ENCODE results near the gene ITPKB. TPM values are rescaled to one million over a fixed set of nuclear protein-coding genes. Genes with fewer than 3 reads are reported as not detected.

The ITPKB gene
- polyA plus RNA-seq, 3 donors, result 21.5 to 24.2 (median 21.7) TPM

GRCh38 chr1:226708967-226709396, 30.1 kb downstream of the ITPKB start:
- no peak for DNase-seq (ENCODE audit: low read depth in 3 of 3, low spot score in 2 of 3)

GRCh38 chr1:226708342-226708780, 30.7 kb downstream of the ITPKB start:
- no peak for DNase-seq (ENCODE audit: low read depth in 3 of 3, low spot score in 2 of 3)

- DNase-seq (ENCODE audit: low read depth in 3 of 3, low spot score in 2 of 3), result no peak
Observed at GRCh38 chr1:226706684-226707083, 32.4 kb downstream of the ITPKB start.

GRCh38 chr1:226704169-226704937, 34.7 kb downstream of the ITPKB start:
- no peak for DNase-seq (ENCODE audit: low read depth in 3 of 3, low spot score in 2 of 3)

- DNase-seq (ENCODE audit: low read depth in 3 of 3, low spot score in 2 of 3), result peak in 2 of 3 donors; percentile 47 to 74
Observed at GRCh38 chr1:226702957-226703831, 35.9 kb downstream of the ITPKB start.

- DNase-seq (ENCODE audit: low read depth in 3 of 3, low spot score in 2 of 3), result no peak
Observed at GRCh38 chr1:226702318-226702956, 36.6 kb downstream of the ITPKB start.

- no peak for DNase-seq (ENCODE audit: low read depth in 3 of 3, low spot score in 2 of 3)
Observed at GRCh38 chr1:226700861-226701260, 38.2 kb downstream of the ITPKB start.

GRCh38 chr1:226699166-226699565, 39.9 kb downstream of the ITPKB start:
- no peak for DNase-seq (ENCODE audit: low read depth in 3 of 3, low spot score in 2 of 3)

GRCh38 chr1:226698659-226699058, 40.4 kb downstream of the ITPKB start:
- DNase-seq (ENCODE audit: low read depth in 3 of 3, low spot score in 2 of 3), result no peak

- no peak for DNase-seq (ENCODE audit: low read depth in 3 of 3, low spot score in 2 of 3)
Observed at GRCh38 chr1:226697929-226698544, 41.0 kb downstream of the ITPKB start.

GRCh38 chr1:226697151-226697928, 41.7 kb downstream of the ITPKB start:
- no peak for DNase-seq (ENCODE audit: low read depth in 3 of 3, low spot score in 2 of 3)

- no peak for DNase-seq (ENCODE audit: low read depth in 3 of 3, low spot score in 2 of 3)
Observed at GRCh38 chr1:226696547-226696946, 42.5 kb downstream of the ITPKB start.

- DNase-seq (ENCODE audit: low read depth in 3 of 3, low spot score in 2 of 3), result no peak
Observed at GRCh38 chr1:226695335-226695900, 43.7 kb downstream of the ITPKB start.

GRCh38 chr1:226692823-226693222, 46.3 kb downstream of the ITPKB start:
- DNase-seq (ENCODE audit: low read depth in 3 of 3, low spot score in 2 of 3), result no peak

- no peak for DNase-seq (ENCODE audit: low read depth in 3 of 3, low spot score in 2 of 3)
Observed at GRCh38 chr1:226692051-226692792, 46.9 kb downstream of the ITPKB start.

GRCh38 chr1:226691247-226691646, 47.8 kb downstream of the ITPKB start:
- DNase-seq (ENCODE audit: low read depth in 3 of 3, low spot score in 2 of 3), result no peak

GRCh38 chr1:226690460-226690982, 48.6 kb downstream of the ITPKB start:
- DNase-seq (ENCODE audit: low read depth in 3 of 3, low spot score in 2 of 3), result no peak

- no peak for DNase-seq (ENCODE audit: low read depth in 3 of 3, low spot score in 2 of 3)
Observed at GRCh38 chr1:226688808-226689207, 50.3 kb downstream of the ITPKB start.
